GM21367 (cell line): ENCODE results near the gene HNRNPC.
"Not testable (repeated sequence)": the region's sequence is repeated elsewhere in the genome, so short reads cannot be mapped to it uniquely, and the experiment has no call there.

Experiments used
- ATAC-seq: cut with Tn5 transposase; IDR thresholded peaks from one replicate; pipeline ENCODE4 v1.9.1; 2021; ENCODE audit not compliant: unreplicated experiment

The HNRNPC gene

DNA sequence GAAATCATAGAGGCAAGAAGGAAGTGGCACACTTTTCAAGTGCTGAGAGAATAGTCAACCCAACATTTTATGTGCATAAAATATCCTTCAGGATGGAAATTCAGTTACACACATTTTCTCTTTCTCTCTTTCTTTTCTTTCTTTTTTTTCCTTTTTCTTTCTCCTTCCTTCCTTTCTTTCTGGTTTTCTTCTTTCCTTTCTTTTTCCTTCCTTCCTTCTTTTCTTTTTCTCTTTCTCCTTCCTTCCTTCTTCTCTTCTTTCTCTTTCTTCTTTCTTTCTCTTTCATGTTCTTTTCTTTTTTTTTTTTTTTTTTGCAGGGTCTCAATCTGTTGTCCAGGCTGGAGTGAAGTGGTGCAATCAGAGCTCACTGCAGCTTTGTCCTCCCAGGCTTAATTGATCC, 74.6 kb downstream of the HNRNPC start:
- ATAC-seq, result no peak

DNA sequence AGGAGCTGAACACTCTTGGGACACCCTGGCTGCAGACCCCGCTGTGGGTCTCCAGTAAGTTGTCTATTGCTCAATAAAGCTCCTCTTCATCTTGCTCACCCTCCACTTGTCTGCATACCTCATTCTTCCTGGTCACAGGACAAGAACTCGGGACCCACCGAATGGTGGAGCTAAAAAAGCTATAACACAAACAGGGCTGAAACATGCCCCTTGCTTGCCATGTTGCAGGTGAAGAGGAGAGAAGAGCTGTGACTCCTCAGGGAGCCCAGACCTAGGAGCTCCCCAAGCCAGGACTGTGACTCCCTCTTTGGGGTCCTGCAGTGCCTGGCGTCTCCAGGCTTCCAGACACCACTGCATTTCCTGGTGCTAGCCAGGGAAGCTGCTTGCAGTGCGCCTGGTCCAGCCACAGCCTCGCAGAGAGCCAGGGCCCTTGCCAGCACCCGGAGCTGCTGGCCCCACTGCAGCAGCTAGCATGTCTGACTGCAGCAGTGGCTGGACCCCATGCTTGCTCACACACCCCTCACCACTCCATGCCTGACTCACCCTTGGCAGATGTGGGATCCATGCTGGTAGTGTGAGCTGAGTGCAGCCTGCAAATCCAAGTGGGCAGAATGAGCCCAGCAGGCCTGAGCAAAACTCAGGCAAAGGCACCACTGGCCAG, 76.2 kb downstream of the HNRNPC start:
- ATAC-seq, result no peak

DNA sequence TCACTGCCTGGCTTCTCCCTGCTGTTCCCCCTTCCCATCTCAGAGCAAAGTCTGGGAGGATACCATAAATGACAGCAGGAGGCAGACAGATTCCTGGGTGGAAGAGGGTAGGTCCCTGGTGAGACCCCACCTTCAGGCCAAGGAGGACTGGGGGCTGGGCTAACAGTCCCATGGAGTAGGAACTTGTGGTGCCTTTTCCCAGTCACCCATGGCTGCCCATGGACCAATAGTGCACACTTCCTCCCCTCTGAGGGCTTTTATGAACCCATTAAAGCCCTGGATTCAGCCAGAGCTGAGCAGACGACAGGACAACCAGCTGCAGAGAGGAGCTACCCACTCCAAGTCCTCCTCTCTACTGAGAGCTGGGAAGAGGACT, 76.8 kb downstream of the HNRNPC start:
- ATAC-seq, result no peak

GRCh38 chr14:21191809-21192446, 77.3 kb downstream of the HNRNPC start:
- ATAC-seq, result peak; percentile 96

DNA sequence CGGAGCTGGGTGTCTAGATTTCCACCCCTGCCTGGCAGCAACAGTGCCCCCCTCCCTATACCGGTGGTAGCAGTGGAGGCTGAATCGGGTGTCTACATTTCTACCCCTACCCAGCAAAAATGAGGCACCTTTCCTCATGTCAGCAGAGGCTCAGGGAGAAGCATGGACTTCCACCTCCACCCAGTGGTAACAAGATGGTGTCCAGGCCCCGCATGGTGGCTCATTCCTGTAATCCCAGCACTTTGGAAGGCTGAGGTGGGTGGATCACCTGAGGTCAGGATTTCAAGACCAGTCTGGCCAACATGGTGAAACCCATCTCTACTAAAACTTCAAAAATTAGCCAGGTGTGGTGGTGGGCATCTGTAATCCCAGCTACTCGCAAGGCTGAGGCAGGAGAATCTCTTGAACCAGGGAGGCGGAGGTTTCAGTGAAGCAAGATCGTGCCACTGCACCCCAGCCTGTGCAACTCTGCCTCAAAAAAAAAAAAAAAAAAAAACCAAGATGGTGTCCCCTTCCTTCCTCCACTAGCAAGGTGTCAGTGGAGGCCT, 77.9 kb downstream of the HNRNPC start:
- ATAC-seq, result no peak

DNA sequence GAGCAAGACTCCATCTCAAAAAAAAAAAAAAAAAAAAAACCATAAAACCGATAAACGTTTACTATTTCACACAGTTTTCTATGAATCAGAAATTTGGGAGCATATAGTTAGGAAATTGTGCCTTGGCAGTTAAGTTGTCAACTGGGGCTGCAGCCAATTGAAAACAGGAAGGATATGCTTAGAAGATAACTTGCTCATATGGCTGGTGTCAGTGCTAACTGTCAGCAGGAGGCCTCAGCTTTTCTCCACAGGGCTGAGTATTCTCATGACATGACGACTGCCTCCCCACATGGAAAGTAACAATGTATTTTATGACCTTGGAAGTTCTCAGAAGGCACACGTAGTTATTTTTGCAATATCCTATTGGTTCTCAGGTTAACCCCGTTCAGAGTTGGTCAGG, 83.8 kb downstream of the HNRNPC start:
- no peak for ATAC-seq

GRCh38 chr14:21184254-21184653, 85.0 kb downstream of the HNRNPC start:
- ATAC-seq, result no peak

DNA sequence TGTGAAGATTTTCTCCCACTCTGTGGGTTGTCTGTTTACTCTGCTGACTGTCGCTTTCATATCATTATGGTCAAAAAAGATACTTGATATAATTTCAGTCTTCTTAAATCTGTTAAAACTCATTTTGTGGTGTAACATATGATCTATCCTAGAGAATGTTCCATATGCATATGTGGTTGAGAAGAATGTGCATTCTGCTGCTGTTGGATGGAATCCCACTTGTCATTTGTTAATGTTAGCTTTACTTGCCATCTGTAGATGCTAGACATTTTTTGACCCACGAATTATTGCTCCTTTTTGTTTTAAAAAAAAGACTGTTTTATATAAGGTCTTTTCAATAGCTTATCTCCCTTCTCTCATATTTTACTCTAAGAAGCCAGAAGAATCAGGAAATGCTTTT, 87.1 kb downstream of the HNRNPC start:
- no peak for ATAC-seq

DNA sequence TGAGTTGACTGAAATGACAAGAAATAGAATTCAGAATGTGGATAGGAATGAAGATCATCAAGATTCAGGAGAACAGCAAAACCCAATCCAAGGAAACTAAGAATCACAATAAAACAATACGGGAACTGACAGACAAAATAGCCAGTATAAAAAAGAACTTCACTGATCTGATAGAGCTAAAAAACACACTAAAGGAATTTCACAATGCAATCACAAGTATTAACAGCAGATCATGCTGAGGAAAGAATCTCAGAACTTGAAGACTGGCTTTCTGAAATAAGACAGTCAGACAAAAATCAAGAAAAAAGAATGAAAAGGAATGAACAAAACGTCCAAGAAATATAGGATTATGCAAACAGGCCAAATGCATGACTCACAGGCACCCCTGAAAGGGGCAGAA, 98.1 kb downstream of the HNRNPC start:
- ATAC-seq, result no peak

- ATAC-seq, result no peak
Observed at GRCh38 chr14:21169573-21169972, 99.7 kb downstream of the HNRNPC start.

DNA sequence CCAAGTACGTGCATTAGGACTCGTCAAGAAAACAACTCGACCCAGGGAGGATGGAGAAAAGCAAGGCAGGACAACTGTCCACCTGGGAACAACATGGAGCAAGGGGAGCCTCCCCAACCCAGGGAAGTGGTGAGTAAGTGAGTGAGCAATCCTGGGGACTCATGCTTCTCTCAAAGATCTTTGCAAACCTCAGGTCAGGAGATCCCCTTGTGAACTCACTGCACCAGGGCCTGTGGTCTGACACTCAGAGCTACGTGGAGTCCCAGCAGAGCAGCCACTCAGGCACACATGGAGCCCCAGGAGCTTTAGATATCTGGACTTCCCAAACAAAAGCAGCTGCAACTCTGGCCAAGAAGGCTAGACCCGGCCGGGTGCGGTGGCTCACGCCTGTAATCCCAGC, 101.2 kb downstream of the HNRNPC start:
- ATAC-seq, result no peak

DNA sequence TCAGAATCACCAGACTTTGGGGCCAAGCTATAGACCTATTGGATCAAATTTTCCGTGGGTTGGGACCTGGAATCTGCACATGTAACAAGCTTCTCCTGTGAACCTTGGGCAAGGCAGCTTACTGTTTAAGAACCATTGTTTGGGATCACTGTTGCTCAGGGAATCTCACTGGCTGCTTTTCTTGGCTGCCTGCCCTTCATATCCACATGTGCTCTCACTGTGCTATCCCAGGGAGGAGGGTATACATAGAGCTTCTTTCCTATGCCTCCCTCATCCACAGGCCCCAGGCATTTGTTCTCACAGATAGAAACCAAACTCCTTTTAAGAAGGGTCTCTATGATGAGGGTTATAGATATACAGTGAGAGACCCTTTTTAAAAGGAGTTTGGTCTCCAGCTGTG, 103.6 kb downstream of the HNRNPC start:
- not testable (repeated sequence) for ATAC-seq

GRCh38 chr14:21165002-21165605, 104.1 kb downstream of the HNRNPC start:
- ATAC-seq, result not testable (repeated sequence)

DNA sequence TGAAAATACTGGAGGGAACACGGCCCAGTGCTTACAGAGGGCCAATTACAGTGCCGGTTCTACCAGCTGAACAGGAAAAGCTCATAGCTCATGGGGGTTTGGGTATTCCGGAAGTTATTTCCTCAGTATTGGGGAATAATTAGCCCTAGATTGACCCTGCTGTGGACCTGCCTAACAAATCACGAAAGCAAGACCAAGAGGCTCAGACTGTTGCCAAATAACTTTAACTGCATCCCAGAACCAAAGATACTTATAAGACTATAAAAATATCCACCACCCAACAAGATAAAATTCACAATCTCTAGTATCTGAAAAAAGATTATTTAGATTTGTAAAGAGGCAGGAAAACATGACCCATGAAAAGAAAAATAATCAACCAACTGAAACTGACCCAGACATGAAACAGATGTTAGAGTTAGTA, 105.4 kb downstream of the HNRNPC start:
- no peak for ATAC-seq

GRCh38 chr14:21162081-21162480, 107.2 kb downstream of the HNRNPC start:
- ATAC-seq, result no peak

- no peak for ATAC-seq
Observed at GRCh38 chr14:21160061-21160610, 109.1 kb downstream of the HNRNPC start.
